Stomach (tissue), 4 donors: ENCODE results near the gene RINL.
"Not testable (repeated sequence)": the region's sequence is repeated elsewhere in the genome, so short reads cannot be mapped to it uniquely, and the experiment has no call there.

ENCODE experiments used
- CTCF ChIP-seq, 7 experiments: fragments of 450-650 bp in 4 of 7; fragments of 200-600 bp in 3 of 7; sonication (generic) in 3 of 7; IDR thresholded peaks; one replicate each; pipeline ENCODE4 v1.5.1; 2016 to 2019; ENCODE audit warnings: antibody characterized with exemption in 7 of 7, control low read depth in 2 of 7, mild to moderate bottlenecking in 1 of 7
- POLR2A ChIP-seq, 4 donors: fragments of 450-650 bp; IDR thresholded peaks; one replicate each; pipeline ENCODE4 v1.6.1; 2016; ENCODE audit warnings: antibody characterized with exemption in 4 of 4, control low read depth in 2 of 4, mild to moderate bottlenecking in 1 of 4, moderate library complexity in 1 of 4

GRCh38 chr19:38821230-38821825 lies 56.7 kb downstream of the RINL start:
- TF ChIP-seq CTCF, POLR2A (IDR thresholded peaks at IDR 0.05): not testable (repeated sequence)
